ENCODE data around the gene WFDC9. TPM values are rescaled to one million over a fixed set of nuclear protein-coding genes. Genes with fewer than 3 reads are reported as not detected.

The WFDC9 gene
- total and polyA plus RNA-seq, 4 donors = not detected

DNA sequence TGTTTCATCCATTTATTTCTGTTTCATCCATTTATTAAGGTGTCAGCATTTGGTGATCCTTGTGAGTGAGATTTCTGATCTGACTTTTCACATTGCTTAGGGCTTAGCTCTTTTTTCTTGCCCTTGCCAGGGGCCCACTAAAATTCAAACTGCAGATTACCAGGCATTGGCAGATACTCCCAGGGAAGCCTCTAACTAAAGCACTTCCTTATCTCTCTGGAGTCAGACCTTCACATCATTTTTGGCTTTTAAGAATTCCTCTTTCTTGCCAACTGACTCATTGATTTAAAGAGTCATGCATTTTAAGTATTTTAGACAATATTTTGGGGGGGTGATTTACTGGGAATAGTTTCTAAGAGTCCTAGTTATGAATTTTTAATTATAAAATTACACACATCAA, 49.4 kb downstream of the WFDC9 start (continued):
- no peak for TF ChIP-seq RAD21 (IDR thresholded peaks at IDR 0.05)

- Histone ChIP-seq H3K27me3 (ENCODE audit: control insufficient read depth in 4 of 4, insufficient read depth in 4 of 4, low read length in 3 of 4) (peaks cover 0 to 4% (median 0%) of the 10 kb centered on the region in 4 donors), H3K36me3 (ENCODE audit: control insufficient read depth in 4 of 4, insufficient read depth in 3 of 4, low read depth in 1 of 4, low read length in 3 of 4) (no peaks in the 10 kb centered on the region), H3K27ac (ENCODE audit: low read depth in 1 of 2, low read length in 2 of 2) (no peak within 1 kb of the TSS), H3K9me3 (ENCODE audit: control insufficient read depth in 4 of 4, low read length in 3 of 4) (no peaks in the 10 kb centered on the region), H3K9ac (ENCODE audit: low read depth in 1 of 2, low read length in 2 of 2) (no peak within 1 kb of the TSS), H3K4me3 (ENCODE audit: low read depth in 1 of 3, low read length in 3 of 3) (no peak within 1 kb of the TSS), H3K4me1 (ENCODE audit: control insufficient read depth in 4 of 4, insufficient read depth in 4 of 4, low read length in 3 of 4) (no peaks in the 10 kb centered on the region)
- TF ChIP-seq NR2F2 (IDR thresholded peaks at IDR 0.05) (no peak), TAF1 (conservative IDR thresholded peaks at IDR 0.05) (no peak), FOXA1 (IDR thresholded peaks at IDR 0.05) (no peak), GABPA (IDR thresholded peaks at IDR 0.05 in 1 of 2, conservative IDR thresholded peaks at IDR 0.05 in 1 of 2) (no peak), EGR1 (IDR thresholded peaks at IDR 0.05; ENCODE audit: low read depth in 2 of 2) (no peak), YY1 (IDR thresholded peaks at IDR 0.05) (no peak), CTCF (IDR thresholded peaks at IDR 0.05; ENCODE audit: low read depth, low read length, missing input control) (no peak), RAD21 (IDR thresholded peaks at IDR 0.05) (no peak), HNF4A (conservative IDR thresholded peaks at IDR 0.05) (no peak), FOXA2 (IDR thresholded peaks at IDR 0.05) (no peak), JUND (IDR thresholded peaks at IDR 0.05) (no peak), RXRA (IDR thresholded peaks at IDR 0.05) (no peak), ATF3 (IDR thresholded peaks at IDR 0.05) (no peak), ZBTB33 (IDR thresholded peaks at IDR 0.05) (no peak)
- TF ChIP-seq, protein P1, sequence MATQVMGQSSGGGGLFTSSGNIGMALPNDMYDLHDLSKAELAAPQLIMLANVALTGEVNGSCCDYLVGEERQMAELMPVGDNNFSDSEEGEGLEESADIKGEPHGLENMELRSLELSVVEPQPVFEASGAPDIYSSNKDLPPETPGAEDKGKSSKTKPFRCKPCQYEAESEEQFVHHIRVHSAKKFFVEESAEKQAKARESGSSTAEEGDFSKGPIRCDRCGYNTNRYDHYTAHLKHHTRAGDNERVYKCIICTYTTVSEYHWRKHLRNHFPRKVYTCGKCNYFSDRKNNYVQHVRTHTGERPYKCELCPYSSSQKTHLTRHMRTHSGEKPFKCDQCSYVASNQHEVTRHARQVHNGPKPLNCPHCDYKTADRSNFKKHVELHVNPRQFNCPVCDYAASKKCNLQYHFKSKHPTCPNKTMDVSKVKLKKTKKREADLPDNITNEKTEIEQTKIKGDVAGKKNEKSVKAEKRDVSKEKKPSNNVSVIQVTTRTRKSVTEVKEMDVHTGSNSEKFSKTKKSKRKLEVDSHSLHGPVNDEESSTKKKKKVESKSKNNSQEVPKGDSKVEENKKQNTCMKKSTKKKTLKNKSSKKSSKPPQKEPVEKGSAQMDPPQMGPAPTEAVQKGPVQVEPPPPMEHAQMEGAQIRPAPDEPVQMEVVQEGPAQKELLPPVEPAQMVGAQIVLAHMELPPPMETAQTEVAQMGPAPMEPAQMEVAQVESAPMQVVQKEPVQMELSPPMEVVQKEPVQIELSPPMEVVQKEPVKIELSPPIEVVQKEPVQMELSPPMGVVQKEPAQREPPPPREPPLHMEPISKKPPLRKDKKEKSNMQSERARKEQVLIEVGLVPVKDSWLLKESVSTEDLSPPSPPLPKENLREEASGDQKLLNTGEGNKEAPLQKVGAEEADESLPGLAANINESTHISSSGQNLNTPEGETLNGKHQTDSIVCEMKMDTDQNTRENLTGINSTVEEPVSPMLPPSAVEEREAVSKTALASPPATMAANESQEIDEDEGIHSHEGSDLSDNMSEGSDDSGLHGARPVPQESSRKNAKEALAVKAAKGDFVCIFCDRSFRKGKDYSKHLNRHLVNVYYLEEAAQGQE (IDR thresholded peaks at IDR 0.05) = no peak
- DNase-seq (ENCODE audit: low spot score) = no peak
- WGBS = 78% methylated on average over 4 of the region's 4 CpGs
These were observed 51.9 kb downstream of the WFDC9 start, which contains the start of gene WFDC8 for GRCh38 chr20:45579184-45579583. TSS of gene WFDC8 (minus strand) at chr20:45579284. CDS start at chr20:45579247, 37 bp downstream.
